Hepatocyte (in vitro differentiated cells): Measurements from ENCODE around the gene PCYT1A. TPM values are rescaled to one million over a fixed set of nuclear protein-coding genes. Genes with fewer than 3 reads are reported as not detected.
"Not testable (repeated sequence)": the region's sequence is repeated elsewhere in the genome, so short reads cannot be mapped to it uniquely, and the experiment has no call there.

Source experiments
- DNase-seq: peaks from one replicate; pipeline ENCODE4 v3.0.0-alpha.2; 2016; ENCODE audit warnings: low spot score
- H2AFZ ChIP-seq: fragments of 200-600 bp; sonication (generic); 2 replicates; pipeline ENCODE4 v1.6.0; 2016; ENCODE audit warnings: antibody characterized with exemption, mild to moderate bottlenecking
- H3K27ac ChIP-seq: fragments of 200-600 bp; sonication (generic); 2 replicates; pipeline ENCODE4 v1.5.1; 2016; ENCODE audit warnings: mild to moderate bottlenecking
- H3K27me3 ChIP-seq: fragments of 200-600 bp; sonication (generic); 2 replicates; pipeline ENCODE4 v1.6.1; 2016
- H3K36me3 ChIP-seq: fragments of 200-600 bp; sonication (generic); replicated peaks from 2 replicates; pipeline ENCODE4 v1.5.1; 2016; ENCODE audit warnings: low read depth; ENCODE audit not compliant: insufficient read depth
- H3K4me1 ChIP-seq: fragments of 200-600 bp; sonication (generic); 2 replicates; pipeline ENCODE4 v1.5.1; 2016; ENCODE audit warnings: mild to moderate bottlenecking, moderate library complexity; ENCODE audit not compliant: insufficient read depth
- H3K4me2 ChIP-seq: fragments of 200-600 bp; sonication (generic); 2 replicates; pipeline ENCODE4 v1.6.0; 2016
- H3K4me3 ChIP-seq: fragments of 200-600 bp; sonication (generic); 2 replicates; pipeline ENCODE4 v1.5.1; 2016; ENCODE audit warnings: mild to moderate bottlenecking
- H3K79me2 ChIP-seq: fragments of 200-600 bp; sonication (generic); 2 replicates; pipeline ENCODE4 v1.6.0; 2017; ENCODE audit warnings: mild to moderate bottlenecking
- H3K9me2 ChIP-seq: fragments of 200-600 bp; sonication (generic); replicated peaks from 2 replicates; pipeline ENCODE4 v1.6.0; 2017; ENCODE audit warnings: mild to moderate bottlenecking; ENCODE audit not compliant: insufficient read depth
- H3K9me3 ChIP-seq: fragments of 200-600 bp; sonication (generic); 2 replicates; pipeline ENCODE4 v1.5.1; 2016; ENCODE audit warnings: low read depth, mild to moderate bottlenecking
- H4K20me1 ChIP-seq: fragments of 200-600 bp; sonication (generic); 2 replicates; pipeline ENCODE4 v1.6.0; 2016; ENCODE audit warnings: mild to moderate bottlenecking; ENCODE audit not compliant: insufficient read depth, poor library complexity, severe bottlenecking
- EZH2 ChIP-seq: fragments of 200-600 bp; sonication (generic); IDR thresholded peaks from 2 replicates; pipeline ENCODE4 v1.6.1; 2016; ENCODE audit warnings: antibody characterized with exemption, mild to moderate bottlenecking, borderline replicate concordance
- EZH2phosphoT487 ChIP-seq: fragments of 200-600 bp; sonication (generic); IDR thresholded peaks from one replicate; pipeline ENCODE4 v1.6.1; 2018; ENCODE audit warnings: antibody characterized with exemption, mild to moderate bottlenecking, low read depth, moderate library complexity; ENCODE audit not compliant: unreplicated experiment, severe bottlenecking
- WGBS: methylation state at CpG from one replicate; pipeline ENCODE4 v1.1.6; 2016; ENCODE audit warnings: low lambda C conversion rate; ENCODE audit errors: missing lambda C conversion rate; 5-methylcytosine and 5-hydroxymethylcytosine counted together
- polyA plus RNA-seq: library from polyadenylated mRNA; unstranded; fragments of >200 nt; fragmentation: Nextera tagmentation; extraction: Ambion mirVana; gene quantifications from 2 replicates; pipeline ENCODE4 v1.2.1, GENCODE V29; 2016
- total RNA-seq: library from RNA; depleted of rRNA; stranded (reverse); fragments of >200 nt; gene quantifications from 2 replicates; pipeline ENCODE4 v1.2.3, GENCODE V29; 2014
- TF ChIP-seq, protein P1 (sequence below): fragments of 200-600 bp; sonication (generic); IDR thresholded peaks from 2 replicates; pipeline ENCODE4 v1.5.1; 2016; ENCODE audit warnings: antibody characterized with exemption, mild to moderate bottlenecking; ENCODE audit not compliant: poor library complexity

PCYT1A gene
- total and polyA plus RNA-seq, 2 experiments from 2014 or later = 23.8 to 69.7 TPM

GRCh38 chr3:196192036-196192523 lies 95.4 kb downstream of the PCYT1A start:
- WGBS = 94% methylated on average over 11 of the region's 11 CpGs
- no peaks in the 10 kb centered on the region for H3K9me3 ChIP-seq
- no peaks in the 10 kb centered on the region for H3K27me3 ChIP-seq
- no peak for DNase-seq
- H3K36me3 ChIP-seq = no peaks in the 10 kb centered on the region
- no peak overlapping the region for H2AFZ ChIP-seq
- H3K4me1 ChIP-seq = peaks cover 12% of the 10 kb centered on the region
- H3K4me3 ChIP-seq = no peak overlapping the region
- no peaks in the 10 kb centered on the region for H4K20me1 ChIP-seq
- TF ChIP-seq, protein P1, sequence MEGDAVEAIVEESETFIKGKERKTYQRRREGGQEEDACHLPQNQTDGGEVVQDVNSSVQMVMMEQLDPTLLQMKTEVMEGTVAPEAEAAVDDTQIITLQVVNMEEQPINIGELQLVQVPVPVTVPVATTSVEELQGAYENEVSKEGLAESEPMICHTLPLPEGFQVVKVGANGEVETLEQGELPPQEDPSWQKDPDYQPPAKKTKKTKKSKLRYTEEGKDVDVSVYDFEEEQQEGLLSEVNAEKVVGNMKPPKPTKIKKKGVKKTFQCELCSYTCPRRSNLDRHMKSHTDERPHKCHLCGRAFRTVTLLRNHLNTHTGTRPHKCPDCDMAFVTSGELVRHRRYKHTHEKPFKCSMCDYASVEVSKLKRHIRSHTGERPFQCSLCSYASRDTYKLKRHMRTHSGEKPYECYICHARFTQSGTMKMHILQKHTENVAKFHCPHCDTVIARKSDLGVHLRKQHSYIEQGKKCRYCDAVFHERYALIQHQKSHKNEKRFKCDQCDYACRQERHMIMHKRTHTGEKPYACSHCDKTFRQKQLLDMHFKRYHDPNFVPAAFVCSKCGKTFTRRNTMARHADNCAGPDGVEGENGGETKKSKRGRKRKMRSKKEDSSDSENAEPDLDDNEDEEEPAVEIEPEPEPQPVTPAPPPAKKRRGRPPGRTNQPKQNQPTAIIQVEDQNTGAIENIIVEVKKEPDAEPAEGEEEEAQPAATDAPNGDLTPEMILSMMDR = peak; percentile 3
- TF ChIP-seq EZH2 (no peak), EZH2phosphoT487 (no peak)
- H3K9me2 ChIP-seq = no peaks in the 10 kb centered on the region
- no peaks in the 10 kb centered on the region for H3K79me2 ChIP-seq
- H3K4me2 ChIP-seq = no peak overlapping the region
- H3K27ac ChIP-seq = no peak overlapping the region

GRCh38 chr3:196189566-196190347 lies 97.8 kb downstream of the PCYT1A start:
- no peaks in the 10 kb centered on the region for H3K9me3 ChIP-seq
- WGBS = 83% methylated on average over 16 of the region's 16 CpGs
- H3K4me1 ChIP-seq = peaks cover 12% of the 10 kb centered on the region
- H4K20me1 ChIP-seq = no peaks in the 10 kb centered on the region
- DNase-seq = no peak
- no peaks in the 10 kb centered on the region for H3K36me3 ChIP-seq
- TF ChIP-seq EZH2 (no peak), EZH2phosphoT487 (no peak)
- TF ChIP-seq, protein P1 = no peak
- no peak overlapping the region for H3K4me2 ChIP-seq
- H3K4me3 ChIP-seq = no peak overlapping the region
- H3K79me2 ChIP-seq = no peaks in the 10 kb centered on the region
- no peak overlapping the region for H2AFZ ChIP-seq
- H3K27ac ChIP-seq = no peak overlapping the region
- no peaks in the 10 kb centered on the region for H3K27me3 ChIP-seq
- no peaks in the 10 kb centered on the region for H3K9me2 ChIP-seq

DNA sequence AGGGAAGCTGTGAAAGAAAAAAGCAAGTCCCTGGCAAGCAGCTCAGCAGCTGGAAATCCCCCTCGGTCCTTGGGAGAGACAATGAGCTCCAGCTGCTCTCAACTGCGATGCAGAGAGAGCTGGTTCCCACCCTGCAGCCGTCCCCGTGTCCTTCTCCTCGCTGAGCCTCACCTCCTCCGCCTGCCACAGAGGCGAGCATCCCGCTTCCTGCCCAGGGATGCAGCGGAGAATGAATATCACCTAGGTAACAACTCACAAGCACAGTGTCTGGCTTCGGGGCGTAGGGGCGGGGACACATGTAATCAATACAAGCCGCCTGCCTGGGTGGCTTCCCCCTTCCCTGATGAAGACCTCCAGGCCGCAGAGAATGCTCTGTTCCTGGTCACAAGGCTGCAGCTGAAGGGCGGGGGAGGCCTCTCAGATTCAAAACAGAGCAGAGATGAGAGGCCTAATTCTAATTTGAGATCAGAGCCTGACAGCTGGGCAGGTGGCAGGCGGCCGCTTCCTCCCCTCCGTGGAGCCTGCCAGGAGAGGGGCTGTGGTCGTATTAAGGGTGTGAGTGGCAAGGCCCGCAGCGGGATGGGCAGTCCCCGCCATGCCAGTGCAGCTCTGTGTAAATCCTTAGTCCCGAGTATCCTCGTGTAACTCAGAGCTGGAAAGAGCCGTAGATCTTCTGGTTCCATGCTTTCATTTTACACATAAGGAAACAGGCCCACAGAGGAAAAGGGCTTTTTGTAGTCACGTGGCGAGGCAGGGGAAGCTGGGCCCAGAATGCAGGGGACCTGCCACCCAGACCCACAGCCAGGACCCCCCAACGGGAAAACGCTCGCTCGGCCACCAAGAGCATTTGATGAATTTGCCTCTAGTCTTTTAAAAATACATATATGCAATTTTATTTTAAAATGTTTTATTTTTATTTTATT lies 100.6 kb downstream of the PCYT1A start:
- Histone ChIP-seq H3K9me3 (no peaks in the 10 kb centered on the region), H3K9me2 (no peaks in the 10 kb centered on the region), H3K4me1 (peaks cover 4% of the 10 kb centered on the region), H3K4me2 (no peak overlapping the region), H3K36me3 (no peaks in the 10 kb centered on the region), H3K27me3 (no peaks in the 10 kb centered on the region), H2AFZ (peak overlapping the region; percentile 24), H3K4me3 (no peak overlapping the region), H3K27ac (no peak overlapping the region), H4K20me1 (no peaks in the 10 kb centered on the region), H3K79me2 (no peaks in the 10 kb centered on the region)
- no peak for DNase-seq
- no peak for TF ChIP-seq EZH2
- 53% methylated on average over 30 of the region's 31 CpGs for WGBS

DNA sequence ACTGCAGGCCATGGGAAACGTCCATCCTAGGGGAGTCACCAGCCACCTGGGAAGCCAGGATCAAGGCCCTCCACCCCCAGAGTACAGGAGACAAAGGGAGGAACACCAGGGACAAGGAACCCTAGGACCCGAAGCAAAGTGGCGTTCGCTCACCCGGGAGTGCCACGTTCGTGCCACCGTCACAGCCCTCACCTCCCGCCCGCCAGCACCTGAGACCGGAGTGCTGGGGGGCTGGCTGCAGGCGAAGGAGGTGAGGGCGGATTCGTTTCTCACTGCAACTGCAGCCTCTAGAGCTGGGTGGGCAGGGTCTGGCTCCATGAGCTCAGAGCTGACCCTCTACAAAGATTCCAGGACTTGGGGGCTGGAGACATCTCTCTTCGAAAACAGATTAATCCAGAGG lies 102.6 kb downstream of the PCYT1A start:
- no peak for TF ChIP-seq EZH2phosphoT487
- TF ChIP-seq, protein P1 = no peak
- no peak for TF ChIP-seq EZH2
- no peaks in the 10 kb centered on the region for H3K27me3 ChIP-seq
- no peak overlapping the region for H3K4me3 ChIP-seq
- H3K27ac ChIP-seq = no peak overlapping the region
- H3K4me1 ChIP-seq = peaks cover 4% of the 10 kb centered on the region
- WGBS = 94% methylated on average over 15 of the region's 15 CpGs
- no peak overlapping the region for H3K4me2 ChIP-seq
- no peak overlapping the region for H2AFZ ChIP-seq
- H4K20me1 ChIP-seq = no peaks in the 10 kb centered on the region
- DNase-seq = no peak
- H3K9me3 ChIP-seq = no peaks in the 10 kb centered on the region
- no peaks in the 10 kb centered on the region for H3K9me2 ChIP-seq
- no peaks in the 10 kb centered on the region for H3K36me3 ChIP-seq
- H3K79me2 ChIP-seq = no peaks in the 10 kb centered on the region

DNA sequence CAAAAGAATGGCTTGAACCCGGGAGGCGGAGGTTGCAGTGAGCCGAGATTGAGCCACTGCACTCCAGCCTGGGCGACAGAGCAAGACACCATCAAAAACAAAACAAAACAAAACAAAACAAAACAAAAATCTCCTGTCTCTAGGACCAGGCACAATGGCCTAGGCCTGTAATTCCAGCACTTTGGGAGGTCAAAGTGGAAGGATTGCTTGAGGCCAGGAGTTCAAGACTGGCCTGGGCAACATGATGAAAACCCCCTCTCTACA lies 103.4 kb downstream of the PCYT1A start:
- H3K27me3 ChIP-seq, H3K79me2 ChIP-seq, DNase-seq, H3K27ac ChIP-seq, H3K4me1 ChIP-seq, H3K9me3 ChIP-seq, H3K4me2 ChIP-seq, H3K4me3 ChIP-seq, H2AFZ ChIP-seq, H4K20me1 ChIP-seq, H3K9me2 ChIP-seq, H3K36me3 ChIP-seq: not testable (repeated sequence)
- WGBS = 98% methylated on average over 4 of the region's 4 CpGs
